ENCODE measurements around the gene MYL7.

The MYL7 gene

GRCh38 chr7:44136731-44137130 lies 4.4 kb downstream of the MYL7 start:
- no peak for DNase-seq (ENCODE audit: low read depth)
- TF ChIP-seq CTCF (IDR thresholded peaks at IDR 0.05; ENCODE audit: low read depth, low read length, missing control alignments), result no peak
- no peak overlapping the region for H3K4me3 ChIP-seq (ENCODE audit: low read depth, low read length)

- H3K4me3 ChIP-seq (ENCODE audit: low read depth, low read length), result no peak overlapping the region
- DNase-seq (ENCODE audit: low read depth), result no peak
- TF ChIP-seq CTCF (IDR thresholded peaks at IDR 0.05; ENCODE audit: low read depth, low read length, missing control alignments), result no peak
Measured at GRCh38 chr7:44134943-44135628, 6.0 kb downstream of the MYL7 start.

GRCh38 chr7:44133295-44133694 lies 7.8 kb downstream of the MYL7 start:
- no peak for DNase-seq (ENCODE audit: low read depth)
- no peak overlapping the region for H3K4me3 ChIP-seq (ENCODE audit: low read depth, low read length)
- TF ChIP-seq CTCF (IDR thresholded peaks at IDR 0.05; ENCODE audit: low read depth, low read length, missing control alignments), result no peak

GRCh38 chr7:44132039-44132438 lies 9.1 kb downstream of the MYL7 start:
- H3K4me3 ChIP-seq (ENCODE audit: low read depth, low read length), result no peak overlapping the region
- no peak for DNase-seq (ENCODE audit: low read depth)
- TF ChIP-seq CTCF (IDR thresholded peaks at IDR 0.05; ENCODE audit: low read depth, low read length, missing control alignments), result no peak

- DNase-seq (ENCODE audit: low read depth), result no peak
- peak; percentile 39 for TF ChIP-seq CTCF (IDR thresholded peaks at IDR 0.05; ENCODE audit: low read depth, low read length, missing control alignments)
- H3K4me3 ChIP-seq (ENCODE audit: low read depth, low read length), result no peak overlapping the region
Measured at GRCh38 chr7:44131173-44132029, 9.7 kb downstream of the MYL7 start.

- DNase-seq (ENCODE audit: low read depth), result no peak
- H3K4me3 ChIP-seq (ENCODE audit: low read depth, low read length), result no peak overlapping the region
- no peak for TF ChIP-seq CTCF (IDR thresholded peaks at IDR 0.05; ENCODE audit: low read depth, low read length, missing control alignments)
Measured at GRCh38 chr7:44128721-44129582, 12.2 kb downstream of the MYL7 start.
